Left lung (tissue), 10 donors: ENCODE measurements around the gene SUSD6. TPM values are rescaled to one million over a fixed set of nuclear protein-coding genes. Genes with fewer than 3 reads are reported as not detected.

Experiments
- ATAC-seq: fragments of 200-7000 bp; cut with Tn5 transposase; one replicate; pipeline ENCODE4 v1.9.1; 2020; ENCODE audit warnings: moderate library complexity
- DNase-seq, 4 donors: peaks; one replicate each; pipeline ENCODE4 v3.0.0-alpha.2; 2013 to 2020
- H3K27ac ChIP-seq, 2 donors: fragments of 200-600 bp; sonication (generic) in 1 of 2; one replicate each; pipeline versions ENCODE4 v1.5.0 to v1.8.0; 2020 to 2021
- H3K27me3 ChIP-seq, 2 donors: fragments of 200-600 bp; sonication (generic) in 1 of 2; one replicate each; pipeline versions ENCODE4 v1.5.0 to v1.8.0; 2020 to 2021
- H3K36me3 ChIP-seq, 2 donors: fragments of 200-600 bp; sonication (generic) in 1 of 2; one replicate each; pipeline versions ENCODE4 v1.5.0 to v1.8.0; 2020 to 2021
- H3K4me1 ChIP-seq, 2 donors: fragments of 200-600 bp; one replicate each; pipeline ENCODE4 v1.8.0; 2021
- H3K4me3 ChIP-seq, 2 donors: fragments of 200-600 bp; sonication (generic) in 1 of 2; one replicate each; pipeline versions ENCODE4 v1.5.0 to v1.8.0; 2020 to 2021; ENCODE audit warnings: mild to moderate bottlenecking in 1 of 2
- H3K9me3 ChIP-seq, 2 donors: fragments of 200-600 bp; sonication (generic) in 1 of 2; one replicate each; pipeline versions ENCODE4 v1.5.0 to v1.8.0; 2020 to 2021
- intact Hi-C, 2 donors: fragments of 100-400 bp; cut with DNase I; formaldehyde crosslinking; loops; one replicate each; pipeline versions ENCODE4 v1.11.2 to v1.14.2; 2022
- polyA plus RNA-seq, 6 donors: library from polyadenylated mRNA; unstranded; fragments of 120-200 nt; gene quantifications; one replicate each; pipeline ENCODE4 v1.2.1, GENCODE V29; 2013; ENCODE audit not compliant: insufficient read length in 6 of 6
- total RNA-seq, 2 donors: library from RNA; stranded (reverse); fragmentation: NEBNext Ultra II Directional; extraction: Animal tissue kit (Norgen Biotek cat#: 25700); gene quantifications; one replicate each; pipeline ENCODE4 v1.2.1, GENCODE V29; 2021
- TF ChIP-seq, protein P1 (sequence below), 2 donors: fragments of 200-600 bp; sonication (generic) in 1 of 2; IDR thresholded peaks; one replicate each; pipeline versions ENCODE4 v1.5.0 to v1.8.0; 2021; ENCODE audit warnings: antibody characterized with exemption in 2 of 2
- donor health status: DM: no; HTN: yes; CAD: no.
- donor health status: DM: no; HTN: no; CAD: no.

SUSD6 gene
- total and polyA plus RNA-seq, 8 donors, result 27.7 to 77.4 (median 31.3) TPM

GRCh38 chr14:69620211-69620611 is 8.8 kb downstream of the SUSD6 start:
- Histone ChIP-seq H3K9me3 (no peaks in the 10 kb centered on the region), H3K4me1 (peaks cover 71 to 96% of the 10 kb centered on the region in 2 donors), H3K4me3 (no peak overlapping the region), H3K27ac (peak overlapping the region in 1 of 2 donors; percentile 21), H3K36me3 (no peaks in the 10 kb centered on the region), H3K27me3 (no peaks in the 10 kb centered on the region)
- DNase-seq, result no peak
- no peak for ATAC-seq
- intact Hi-C loops, result no loop called here
- TF ChIP-seq, protein P1, sequence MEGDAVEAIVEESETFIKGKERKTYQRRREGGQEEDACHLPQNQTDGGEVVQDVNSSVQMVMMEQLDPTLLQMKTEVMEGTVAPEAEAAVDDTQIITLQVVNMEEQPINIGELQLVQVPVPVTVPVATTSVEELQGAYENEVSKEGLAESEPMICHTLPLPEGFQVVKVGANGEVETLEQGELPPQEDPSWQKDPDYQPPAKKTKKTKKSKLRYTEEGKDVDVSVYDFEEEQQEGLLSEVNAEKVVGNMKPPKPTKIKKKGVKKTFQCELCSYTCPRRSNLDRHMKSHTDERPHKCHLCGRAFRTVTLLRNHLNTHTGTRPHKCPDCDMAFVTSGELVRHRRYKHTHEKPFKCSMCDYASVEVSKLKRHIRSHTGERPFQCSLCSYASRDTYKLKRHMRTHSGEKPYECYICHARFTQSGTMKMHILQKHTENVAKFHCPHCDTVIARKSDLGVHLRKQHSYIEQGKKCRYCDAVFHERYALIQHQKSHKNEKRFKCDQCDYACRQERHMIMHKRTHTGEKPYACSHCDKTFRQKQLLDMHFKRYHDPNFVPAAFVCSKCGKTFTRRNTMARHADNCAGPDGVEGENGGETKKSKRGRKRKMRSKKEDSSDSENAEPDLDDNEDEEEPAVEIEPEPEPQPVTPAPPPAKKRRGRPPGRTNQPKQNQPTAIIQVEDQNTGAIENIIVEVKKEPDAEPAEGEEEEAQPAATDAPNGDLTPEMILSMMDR (IDR thresholded peaks at IDR 0.05), result no peak

DNA sequence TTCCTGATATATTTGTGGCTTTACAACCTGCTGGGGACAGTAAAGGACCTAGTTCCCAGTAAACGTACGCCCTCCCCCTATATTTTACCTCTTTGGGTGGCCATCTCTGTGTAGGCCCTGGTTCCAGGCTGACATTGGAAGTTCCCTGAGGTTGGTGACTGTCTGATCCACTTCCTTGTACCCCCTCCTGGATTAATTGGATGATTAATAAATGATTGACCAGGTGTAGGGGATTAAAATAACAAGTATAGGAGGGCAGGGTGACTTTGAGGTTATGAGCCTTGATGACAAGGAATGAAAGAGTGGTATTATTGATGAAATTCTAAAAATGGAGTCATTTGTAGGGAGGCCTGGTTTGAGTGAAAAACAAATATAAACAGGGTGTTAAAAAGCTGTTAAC is 9.6 kb downstream of the SUSD6 start:
- Histone ChIP-seq H3K4me3 (no peak overlapping the region), H3K36me3 (no peaks in the 10 kb centered on the region), H3K4me1 (peaks cover 69 to 96% of the 10 kb centered on the region in 2 donors), H3K27ac (peak overlapping the region in 1 of 2 donors; percentile 21), H3K27me3 (no peaks in the 10 kb centered on the region), H3K9me3 (no peaks in the 10 kb centered on the region)
- TF ChIP-seq, protein P1 (IDR thresholded peaks at IDR 0.05), result no peak
- DNase-seq (no peak), ATAC-seq (no peak)
- intact Hi-C loops, result no loop called here

GRCh38 chr14:69624136-69624535 is 12.7 kb downstream of the SUSD6 start:
- no peaks in the 10 kb centered on the region for H3K9me3 ChIP-seq
- H3K27ac ChIP-seq, result peak overlapping the region in 1 of 2 donors; percentile 71
- TF ChIP-seq, protein P1 (IDR thresholded peaks at IDR 0.05), result no peak
- no peak overlapping the region for H3K4me3 ChIP-seq
- no peak for DNase-seq
- ATAC-seq, result no peak
- intact Hi-C loops, result no loop called here
- no peaks in the 10 kb centered on the region for H3K27me3 ChIP-seq
- H3K4me1 ChIP-seq, result peaks cover 44 to 94% of the 10 kb centered on the region in 2 donors
- no peaks in the 10 kb centered on the region for H3K36me3 ChIP-seq

GRCh38 chr14:69625299-69626131 is 14.1 kb downstream of the SUSD6 start:
- intact Hi-C loops, result no loop called here
- no peaks in the 10 kb centered on the region for H3K36me3 ChIP-seq
- peak; percentile 87 for ATAC-seq
- H3K27ac ChIP-seq, result peak overlapping the region; percentile 11 to 71
- peak in 2 of 4 donors; percentile 81 to 83 for DNase-seq
- no peaks in the 10 kb centered on the region for H3K9me3 ChIP-seq
- H3K4me1 ChIP-seq, result peaks cover 33 to 94% of the 10 kb centered on the region in 2 donors
- H3K4me3 ChIP-seq, result no peak overlapping the region
- TF ChIP-seq, protein P1 (IDR thresholded peaks at IDR 0.05), result no peak
- H3K27me3 ChIP-seq, result no peaks in the 10 kb centered on the region

- TF ChIP-seq, protein P1 (IDR thresholded peaks at IDR 0.05), result no peak
- no peaks in the 10 kb centered on the region for H3K27me3 ChIP-seq
- ATAC-seq, result no peak
- DNase-seq, result no peak
- no peak overlapping the region for H3K4me3 ChIP-seq
- H3K36me3 ChIP-seq, result no peaks in the 10 kb centered on the region
- H3K27ac ChIP-seq, result peak overlapping the region in 1 of 2 donors; percentile 71
- intact Hi-C loops, result no loop called here
- peaks cover 27 to 94% of the 10 kb centered on the region in 2 donors for H3K4me1 ChIP-seq
- H3K9me3 ChIP-seq, result no peaks in the 10 kb centered on the region
Observed at GRCh38 chr14:69626132-69626500, 14.7 kb downstream of the SUSD6 start.
